GM21381 (cell line): ENCODE data around the gene LENG9.

Experiments
- ATAC-seq: cut with Tn5 transposase; IDR thresholded peaks from one replicate; pipeline ENCODE4 v1.9.1; 2021; ENCODE audit warnings: mild to moderate bottlenecking, moderate library complexity; ENCODE audit not compliant: unreplicated experiment

LENG9 gene

GRCh38 chr19:54424660-54425381 is 38.8 kb downstream of the LENG9 start:
- ATAC-seq: no peak

- ATAC-seq: no peak
These were observed 39.4 kb downstream of the LENG9 start for GRCh38 chr19:54424201-54424600.

- no peak for ATAC-seq
These were observed 41.4 kb downstream of the LENG9 start for GRCh38 chr19:54422136-54422535.

- no peak for ATAC-seq
These were observed 42.1 kb downstream of the LENG9 start for GRCh38 chr19:54421521-54421920.

GRCh38 chr19:54421169-54421516 is 42.4 kb downstream of the LENG9 start:
- ATAC-seq: no peak

- ATAC-seq: no peak
These were observed 43.0 kb downstream of the LENG9 start for GRCh38 chr19:54420383-54421168.

- no peak for ATAC-seq
These were observed 43.6 kb downstream of the LENG9 start for GRCh38 chr19:54420068-54420382.

GRCh38 chr19:54418930-54419800 is 44.4 kb downstream of the LENG9 start:
- no peak for ATAC-seq

GRCh38 chr19:54418030-54418929 is 45.3 kb downstream of the LENG9 start:
- no peak for ATAC-seq

- ATAC-seq: no peak
These were observed 46.7 kb downstream of the LENG9 start for GRCh38 chr19:54416695-54417491.

GRCh38 chr19:54415901-54416673 is 47.5 kb downstream of the LENG9 start:
- no peak for ATAC-seq

- ATAC-seq: no peak
These were observed 48.2 kb downstream of the LENG9 start, which contains the start of gene TTYH1 for GRCh38 chr19:54415208-54415900. TTYH1 (plus strand) TSS chr19:54415464; CDS start chr19:54415553, 89 bp downstream.

- ATAC-seq: no peak
These were observed 49.4 kb downstream of the LENG9 start for GRCh38 chr19:54414156-54414555.

GRCh38 chr19:54412877-54413276 is 50.7 kb downstream of the LENG9 start:
- no peak for ATAC-seq
